HG02759 (cell line): Measurements from ENCODE around the gene PLLP.
A peak's percentile ranks its signal among the peaks of the same experiment; 100 is the strongest.

ENCODE experiments used
- ATAC-seq: cut with Tn5 transposase; IDR thresholded peaks from one replicate; pipeline ENCODE4 v1.9.1; 2021; ENCODE audit warnings: mild to moderate bottlenecking, moderate library complexity; ENCODE audit not compliant: unreplicated experiment

Gene PLLP

DNA sequence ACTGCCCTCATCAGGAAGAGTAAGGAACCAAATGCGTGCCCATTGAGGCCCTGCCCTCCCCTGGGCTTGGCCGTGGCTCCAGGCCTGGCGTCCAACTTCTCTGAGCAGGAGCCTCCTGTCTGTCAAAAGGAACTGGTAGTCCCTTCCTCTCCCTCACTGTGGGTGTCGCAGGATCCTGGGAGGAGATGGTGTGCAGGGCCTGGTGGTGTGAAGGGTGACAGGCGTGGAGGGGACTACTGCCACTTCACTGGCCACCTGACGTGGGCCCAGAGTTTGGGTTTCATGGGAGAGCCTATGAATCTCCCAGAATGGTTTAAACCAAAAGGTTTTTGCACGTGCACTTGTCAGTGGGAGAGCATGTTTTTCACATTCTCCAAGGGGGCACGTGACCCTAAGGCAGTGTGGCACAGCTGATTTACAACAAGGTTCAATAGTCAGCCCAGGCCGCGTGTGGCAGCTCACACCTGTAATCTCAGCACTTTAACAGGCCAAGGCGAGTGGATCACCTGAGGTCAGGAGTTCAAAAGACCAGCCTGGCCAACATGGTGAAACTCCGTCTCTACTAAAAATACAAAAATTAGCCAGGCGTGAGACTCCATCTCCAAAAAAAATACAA, 26.9 kb downstream of the PLLP start:
- ATAC-seq = no peak

GRCh38 chr16:57256601-57257395, 27.7 kb downstream of the PLLP start:
- ATAC-seq = no peak

GRCh38 chr16:57255686-57256415, 28.6 kb downstream of the PLLP start:
- ATAC-seq = no peak

- no peak for ATAC-seq
These were observed 31.0 kb downstream of the PLLP start for GRCh38 chr16:57253466-57253865.

DNA sequence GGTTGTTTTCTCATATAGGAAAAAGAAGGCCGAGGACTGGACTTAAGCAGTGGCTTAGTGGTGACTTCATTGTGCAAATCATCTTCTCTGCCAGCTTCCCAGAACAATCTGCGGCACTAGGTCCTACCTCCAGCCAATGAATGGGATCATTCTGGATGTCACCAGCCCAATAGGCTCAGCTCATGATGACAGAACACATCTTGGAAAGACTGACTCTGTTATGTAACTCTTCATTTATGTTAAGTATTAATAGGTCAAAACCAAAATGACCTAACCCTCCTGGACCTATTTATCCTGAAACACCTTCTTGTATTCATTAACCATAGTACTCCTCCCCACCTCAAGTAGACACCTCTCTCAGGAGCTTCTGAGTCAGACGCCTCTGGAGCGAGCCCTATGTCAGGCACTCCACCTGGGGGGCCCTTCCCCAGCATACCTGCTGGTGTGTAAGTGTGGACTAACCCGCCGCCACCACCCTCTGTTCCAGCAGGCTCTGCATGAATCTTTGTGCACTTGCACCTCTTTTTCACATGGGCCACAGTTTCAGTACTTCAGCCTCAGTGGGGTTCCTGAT, 32.2 kb downstream of the PLLP start:
- no peak for ATAC-seq

DNA sequence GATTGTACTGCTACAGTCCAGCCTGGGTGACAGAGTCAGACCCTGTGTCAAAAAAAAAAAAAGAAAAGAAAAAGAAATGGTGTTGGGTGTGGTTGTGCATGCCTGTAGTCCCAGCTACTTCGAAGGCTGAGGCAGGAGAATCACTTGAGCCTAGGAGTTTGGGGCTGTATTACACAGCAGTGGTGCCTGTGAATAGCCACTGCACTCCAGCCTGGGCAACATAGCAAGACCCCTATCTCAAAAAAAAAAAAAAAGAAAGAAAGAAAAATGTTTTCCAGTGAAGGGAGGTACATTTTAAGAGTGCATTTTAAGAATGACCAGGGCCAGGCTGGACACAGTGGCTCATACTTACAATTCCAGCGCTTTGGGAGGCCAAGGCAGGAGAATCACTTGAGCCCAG, 33.1 kb downstream of the PLLP start:
- ATAC-seq = no peak

DNA sequence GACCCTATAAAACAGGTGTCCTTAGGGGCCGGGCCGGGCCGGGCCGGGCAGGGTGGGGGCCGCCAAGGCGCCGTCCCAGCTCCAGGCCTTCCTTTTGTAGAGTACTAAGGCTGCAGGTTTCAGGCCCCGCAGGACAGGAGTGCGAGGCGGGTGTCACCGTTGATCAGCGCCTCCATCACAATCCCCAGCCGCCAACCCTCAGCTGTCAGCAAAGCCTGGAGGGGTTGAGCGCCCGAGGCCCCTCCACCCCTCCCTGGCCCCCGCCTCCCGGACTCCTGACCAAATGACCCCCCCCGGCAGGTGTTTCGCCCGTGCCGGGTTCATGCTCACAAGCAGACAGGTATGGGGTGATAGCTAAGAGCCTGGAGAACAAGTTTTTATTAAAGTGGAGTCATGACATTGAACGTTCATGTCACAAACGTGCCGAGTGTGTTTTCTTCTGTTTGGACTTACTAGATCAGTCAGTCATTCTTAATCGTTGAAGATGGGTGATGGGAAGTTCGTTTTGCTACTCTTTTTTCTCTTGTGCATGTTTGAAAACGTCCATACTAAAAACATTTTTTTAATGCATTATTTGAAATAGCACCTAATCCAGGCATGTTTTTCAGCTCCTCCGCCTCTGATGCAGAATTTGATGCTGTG, 38.9 kb downstream of the PLLP start:
- ATAC-seq = peak; percentile 27

- ATAC-seq = peak; percentile 94
These were observed 39.6 kb downstream of the PLLP start, which contains the start of gene ARL2BP for GRCh38 chr16:57244767-57245471. ARL2BP (plus strand) TSS chr16:57245259; CDS start chr16:57245368, 109 bp downstream.

DNA sequence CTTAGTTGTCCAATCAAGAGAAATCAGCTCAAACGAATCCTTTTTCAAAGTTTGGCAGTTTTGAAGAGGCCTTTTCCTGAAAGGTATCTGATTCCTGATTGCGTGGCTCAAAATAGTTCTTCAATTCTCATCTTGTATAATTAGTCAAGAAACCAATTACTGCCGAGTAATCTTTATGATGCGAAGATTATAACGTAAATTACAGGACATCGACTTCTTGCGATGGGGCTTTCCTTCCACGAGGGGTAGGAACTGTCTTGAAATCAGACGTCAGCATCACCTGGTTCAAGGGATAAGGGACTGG, 40.1 kb downstream of the PLLP start:
- ATAC-seq = peak; percentile 24

GRCh38 chr16:57242650-57243049, 41.8 kb downstream of the PLLP start:
- ATAC-seq = no peak

DNA sequence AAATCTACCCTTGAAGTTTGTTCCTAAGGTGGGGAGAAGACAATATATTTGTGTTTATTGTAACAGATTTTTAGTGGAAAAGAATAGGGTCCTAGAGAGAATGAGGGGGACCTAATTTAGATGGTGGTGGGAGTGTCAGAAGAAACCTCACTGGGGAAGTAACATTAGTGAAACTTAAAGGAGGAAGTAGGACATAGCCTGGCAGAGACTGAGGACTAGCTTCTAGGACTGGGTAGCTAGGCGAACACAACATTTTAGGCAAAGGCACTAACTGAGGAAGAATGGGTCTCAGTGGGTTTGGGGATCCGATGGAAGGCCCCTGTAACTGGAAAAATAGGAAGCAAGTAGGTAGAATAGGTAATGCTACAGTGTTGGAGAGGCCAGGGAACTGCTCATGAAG, 43.6 kb downstream of the PLLP start:
- ATAC-seq = no peak

DNA sequence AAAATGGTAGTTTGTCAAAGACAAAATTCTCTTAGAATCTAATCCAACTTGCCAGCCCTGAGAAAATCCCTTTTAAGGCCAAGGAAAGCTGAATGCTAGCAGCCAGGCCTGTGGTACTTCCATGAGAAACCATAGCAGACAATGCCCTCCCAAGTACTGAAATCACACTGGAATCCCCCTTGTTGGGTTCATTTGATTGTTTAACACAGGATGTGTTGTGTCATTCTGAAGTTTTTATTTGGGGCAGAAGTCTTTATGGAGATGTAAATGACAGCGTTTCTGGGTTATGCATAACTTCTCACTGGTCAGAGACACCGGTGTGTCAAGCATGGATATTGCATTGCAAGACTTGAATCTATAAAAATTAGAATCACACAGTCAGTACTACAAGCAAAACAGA, 45.4 kb downstream of the PLLP start:
- no peak for ATAC-seq

- ATAC-seq = no peak
These were observed 45.8 kb downstream of the PLLP start for GRCh38 chr16:57238682-57239081.

DNA sequence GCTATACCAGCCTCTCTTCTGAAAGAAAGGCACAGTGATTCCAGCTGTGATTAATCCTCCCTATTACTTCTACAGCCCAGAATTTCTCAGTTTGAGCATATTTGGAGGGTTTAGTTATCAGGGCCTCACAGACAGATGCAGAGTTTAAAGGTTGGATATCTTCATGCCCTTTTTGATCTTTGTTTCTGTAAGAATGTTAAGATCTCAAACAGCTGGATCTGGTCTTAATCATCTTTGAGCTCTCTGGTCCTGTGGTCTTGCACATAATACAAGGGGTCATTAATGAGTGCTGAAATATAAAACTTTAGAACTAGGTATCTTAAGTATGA, 48.5 kb downstream of the PLLP start:
- no peak for ATAC-seq

GRCh38 chr16:57235128-57236021, 49.1 kb downstream of the PLLP start:
- no peak for ATAC-seq

DNA sequence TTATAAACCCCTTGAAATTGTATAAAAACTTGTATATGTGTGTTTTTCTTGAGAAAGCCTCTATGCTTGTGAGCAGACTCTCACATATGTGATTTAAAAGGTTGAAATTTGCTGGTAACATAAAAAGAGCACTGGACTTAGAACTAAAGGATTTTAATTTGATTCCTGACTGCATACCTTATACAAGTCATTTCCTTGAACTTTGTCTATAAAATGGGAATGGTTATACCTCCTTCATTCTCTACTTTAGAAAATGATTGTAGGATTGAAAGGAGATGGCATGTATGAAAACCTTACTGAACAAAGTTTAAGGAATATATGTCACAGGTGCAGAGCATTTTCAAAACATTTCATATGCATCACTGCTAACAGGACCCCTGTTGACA, 49.8 kb downstream of the PLLP start:
- no peak for ATAC-seq

DNA sequence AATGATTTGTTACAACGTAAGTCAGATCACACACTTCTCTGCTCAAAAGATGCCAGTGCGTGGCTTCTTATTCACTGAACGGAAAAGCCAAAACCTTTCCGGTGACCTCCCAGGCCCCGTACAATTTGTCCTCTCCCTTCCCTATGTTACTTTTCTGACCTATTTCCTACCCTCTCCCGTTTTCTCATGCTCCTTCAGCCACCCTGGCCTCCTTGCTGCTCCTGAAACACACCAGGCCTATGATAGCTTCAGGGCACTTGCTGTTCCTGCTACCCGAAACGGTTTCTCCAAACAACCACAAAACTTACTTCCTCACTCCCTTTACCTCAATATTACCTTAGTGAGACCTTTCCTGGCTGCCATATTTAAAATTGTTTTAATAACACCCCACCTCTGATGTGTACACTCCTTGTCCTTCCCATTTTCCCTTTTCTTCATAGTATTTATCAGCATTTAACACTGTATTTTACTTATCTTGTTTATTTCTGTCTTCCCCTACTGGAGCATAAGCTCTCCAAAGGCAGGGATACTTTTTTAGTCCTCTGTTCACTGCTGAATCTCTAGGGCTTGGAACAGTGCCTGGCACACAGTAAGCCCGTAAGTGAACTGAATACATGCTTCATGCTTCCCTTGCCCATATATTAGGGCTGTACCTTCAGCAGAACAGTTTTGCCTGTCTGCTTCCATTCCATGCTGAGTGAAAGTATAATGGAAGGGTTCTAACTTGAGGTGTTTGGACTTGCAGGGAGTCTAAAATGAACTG, 50.3 kb downstream of the PLLP start:
- ATAC-seq = no peak

DNA sequence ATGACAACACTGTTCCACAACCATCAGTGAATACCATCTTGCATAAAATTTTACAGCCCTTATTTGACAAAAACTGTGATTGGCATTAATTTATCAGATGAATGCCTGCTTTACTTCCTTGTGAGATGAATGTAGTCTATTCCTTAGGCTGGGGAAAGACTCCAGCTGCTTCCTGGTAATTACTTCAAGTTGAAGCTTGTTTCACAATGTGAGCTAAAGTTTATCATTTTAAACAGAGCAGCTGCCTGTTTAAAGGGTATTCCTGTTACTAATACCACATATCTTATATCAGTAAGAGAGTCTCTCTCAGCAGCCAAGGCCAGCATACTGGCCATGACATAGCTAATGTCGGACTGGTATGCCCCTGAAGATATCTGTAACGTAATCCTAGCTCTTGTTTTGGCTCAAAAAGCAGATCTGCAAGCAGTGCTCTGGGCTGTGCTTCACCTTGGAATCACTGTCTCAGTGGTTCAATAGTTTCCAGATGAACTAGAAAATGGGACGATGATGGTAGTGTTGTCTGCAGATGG, 52.6 kb downstream of the PLLP start:
- ATAC-seq = no peak

DNA sequence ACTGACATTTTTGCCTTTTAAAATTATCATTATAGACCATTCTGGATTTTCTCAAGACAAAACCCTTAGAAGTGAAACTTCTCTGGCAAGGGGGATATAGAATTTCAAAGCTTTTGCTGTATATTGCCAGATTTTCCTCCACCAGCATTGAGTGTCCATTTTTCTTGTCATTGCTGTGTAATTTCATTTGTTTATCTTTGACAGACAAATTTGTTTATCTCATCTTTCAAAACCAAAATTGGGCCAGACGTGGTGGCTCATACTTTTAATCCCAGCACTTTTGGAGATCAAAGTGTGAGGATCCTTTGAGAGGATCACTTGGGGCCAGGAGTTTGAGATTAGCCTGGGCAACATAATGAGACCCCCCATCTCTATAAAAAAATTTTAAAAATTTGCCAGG, 55.4 kb downstream of the PLLP start:
- no peak for ATAC-seq
